Activated CD8-positive, alpha-beta T cell treated with anti-CD3 and anti-CD28 coated beads for 36 hours (primary cell): ENCODE measurements around the gene UCN3. TPM values are rescaled to one million over a fixed set of nuclear protein-coding genes. Genes with fewer than 3 reads are reported as not detected.

Experiments
- ATAC-seq: fragments of 200-7000 bp; cut with Tn5 transposase; one replicate; pipeline ENCODE4 v1.10.0; 2021; ENCODE audit warnings: mild to moderate bottlenecking, moderate library complexity
- CTCF ChIA-PET: fragments of 350-600 bp; sonication (Branson Sonifier 250); formaldehyde crosslinking; loops from one replicate; lab custom pipeline; 2021; ENCODE audit warnings: antibody characterized with exemption; lab: Charles Lee
- POLR2A ChIA-PET: fragments of 350-600 bp; sonication (Branson Sonifier 250); formaldehyde crosslinking; loops from one replicate; lab custom pipeline; 2021; ENCODE audit warnings: antibody characterized with exemption; lab: Charles Lee
- DNase-seq: peaks from one replicate; pipeline ENCODE4 v3.0.0-alpha.2; 2020
- H3K27ac Mint-ChIP-seq: one replicate; pipeline ENCODE4 v1.8.0; 2021; ENCODE audit warnings: mild to moderate bottlenecking, mixed read lengths
- H3K27me3 Mint-ChIP-seq: one replicate; pipeline ENCODE4 v1.8.0; 2021; ENCODE audit warnings: mixed read lengths
- H3K36me3 Mint-ChIP-seq: one replicate; pipeline ENCODE4 v1.8.0; 2021; ENCODE audit warnings: low read depth, mixed read lengths
- H3K4me1 Mint-ChIP-seq: one replicate; pipeline ENCODE4 v1.8.0; 2021; ENCODE audit warnings: low read depth, mixed read lengths
- H3K4me3 Mint-ChIP-seq: one replicate; pipeline ENCODE4 v1.8.0; 2021; ENCODE audit warnings: mild to moderate bottlenecking, moderate library complexity, mixed read lengths
- H3K9me3 Mint-ChIP-seq: one replicate; pipeline ENCODE4 v1.8.0; 2021; ENCODE audit warnings: mixed read lengths
- CTCF ChIP-seq: fragments of 200-600 bp; IDR thresholded peaks from one replicate; pipeline ENCODE4 v1.8.0; 2022; ENCODE audit warnings: antibody characterized with exemption, mild to moderate bottlenecking
- intact Hi-C: fragments of 100-400 bp; cut with micrococcal nuclease; formaldehyde crosslinking; loops from one replicate; pipeline ENCODE4 v1.10.0; 2022
- total RNA-seq, 2 experiments: library from RNA; stranded (reverse); gene quantifications; one replicate each; pipeline ENCODE4 v1.2.3, GENCODE V29; 2021

The UCN3 gene
- total RNA-seq, 2 experiments from 2014 or later: not detected

- Mint-ChIP-seq H3K4me1 (no peaks in the 10 kb centered on the region), H3K27ac (no peak overlapping the region), H3K36me3 (no peaks in the 10 kb centered on the region), H3K27me3 (peaks cover 3% of the 10 kb centered on the region), H3K4me3 (no peak overlapping the region), H3K9me3 (peaks cover 9% of the 10 kb centered on the region)
- ChIA-PET POLR2A (no interaction called here), CTCF (no interaction called here)
- ATAC-seq: no peak
- intact Hi-C loops: no loop called here
- no peak for TF ChIP-seq CTCF
- no peak for DNase-seq
These were observed 20.5 kb downstream of the UCN3 start for GRCh38 chr10:5385224-5385623.

GRCh38 chr10:5387169-5387568 lies 22.4 kb downstream of the UCN3 start:
- TF ChIP-seq CTCF: no peak
- Mint-ChIP-seq H3K27me3 (peaks cover 3% of the 10 kb centered on the region), H3K4me3 (no peak overlapping the region), H3K36me3 (no peaks in the 10 kb centered on the region), H3K27ac (no peak overlapping the region), H3K4me1 (no peaks in the 10 kb centered on the region), H3K9me3 (peaks cover 26% of the 10 kb centered on the region)
- no peak for DNase-seq
- ATAC-seq: no peak
- ChIA-PET POLR2A (interaction anchor here (0.6 kb wide), 1 partner anchor 148 kb away, joined by 4 read pairs; no protein-coding TSS in a partner anchor), CTCF (interaction anchor here (1.5 to 2.0 kb wide), 2 partner anchors 537 to 572 kb away, joined by 3 to 10 read pairs; no protein-coding TSS in a partner anchor)
- intact Hi-C loops: no loop called here

GRCh38 chr10:5390607-5391205 lies 25.9 kb downstream of the UCN3 start:
- H3K27ac Mint-ChIP-seq: no peak overlapping the region
- intact Hi-C loops: no loop called here
- no peak for TF ChIP-seq CTCF
- H3K27me3 Mint-ChIP-seq: no peaks in the 10 kb centered on the region
- ATAC-seq: no peak
- H3K4me1 Mint-ChIP-seq: no peaks in the 10 kb centered on the region
- no peaks in the 10 kb centered on the region for H3K36me3 Mint-ChIP-seq
- CTCF ChIA-PET: interaction anchor here (1.6 to 2.5 kb wide), 2 partner anchors 541 to 575 kb away, joined by 3 to 10 read pairs; no protein-coding TSS in a partner anchor
- no peak overlapping the region for H3K4me3 Mint-ChIP-seq
- H3K9me3 Mint-ChIP-seq: peaks cover 26% of the 10 kb centered on the region
- DNase-seq: no peak
- POLR2A ChIA-PET: no interaction called here

GRCh38 chr10:5391790-5392189 lies 27.0 kb downstream of the UCN3 start:
- CTCF ChIA-PET: interaction anchor here (2.5 kb wide), 1 partner anchor 542 kb away, joined by 10 read pairs; no protein-coding TSS in a partner anchor
- Mint-ChIP-seq H3K4me1 (no peaks in the 10 kb centered on the region), H3K27me3 (no peaks in the 10 kb centered on the region), H3K36me3 (no peaks in the 10 kb centered on the region), H3K9me3 (peaks cover 26% of the 10 kb centered on the region), H3K27ac (no peak overlapping the region), H3K4me3 (no peak overlapping the region)
- no peak for DNase-seq
- ATAC-seq: no peak
- no peak for TF ChIP-seq CTCF
- intact Hi-C loops: no loop called here
- POLR2A ChIA-PET: no interaction called here

GRCh38 chr10:5393529-5393928 lies 28.8 kb downstream of the UCN3 start:
- Mint-ChIP-seq H3K4me1 (no peaks in the 10 kb centered on the region), H3K9me3 (peaks cover 25% of the 10 kb centered on the region), H3K36me3 (no peaks in the 10 kb centered on the region), H3K27me3 (peaks cover 4% of the 10 kb centered on the region), H3K27ac (no peak overlapping the region), H3K4me3 (no peak overlapping the region)
- DNase-seq (no peak), ATAC-seq (no peak)
- intact Hi-C loops: no loop called here
- ChIA-PET CTCF (no interaction called here), POLR2A (no interaction called here)
- no peak for TF ChIP-seq CTCF
